GM12878 (cell line): Measurements from ENCODE around the gene DNMBP. TPM values are rescaled to one million over a fixed set of nuclear protein-coding genes. Genes with fewer than 3 reads are reported as not detected.

Source experiments
- ATAC-seq: fragments of 200-7000 bp; cut with Tn5 transposase; 3 replicates; pipeline ENCODE4 v1.9.1; 2020; ENCODE audit warnings: mild to moderate bottlenecking, moderate library complexity
- BruUV-seq: library from RNA; stranded (reverse); fragments of 400-500 nt; replicated peaks from 2 replicates; lab custom pipeline; 2021; lab: Mats Ljungman, UMichigan
- CTCF ChIA-PET: fragments of 300-600 bp; sonication (Branson Sonifier 250); formaldehyde crosslinking; extraction: SDS; loops from one replicate; lab custom pipeline; 2021; ENCODE audit warnings: inconsistent platforms; lab: Yijun Ruan, JAX
- POLR2A ChIA-PET: fragments of 350-600 bp; formaldehyde crosslinking; extraction: SDS; loops from one replicate; lab custom pipeline; 2021; ENCODE audit warnings: inconsistent platforms; lab: Charles Lee
- RAD21 ChIA-PET: fragments of 300-600 bp; sonication (Branson Sonifier 250); formaldehyde crosslinking; loops from one replicate; lab custom pipeline; 2023; ENCODE audit warnings: antibody characterized with exemption; ENCODE audit not compliant: unreplicated experiment; lab: Charles Lee
- SMC1A ChIA-PET: fragments of 300-600 bp; sonication (Branson Sonifier 250); formaldehyde crosslinking; loops from one replicate; lab custom pipeline; 2023; ENCODE audit not compliant: unreplicated experiment, uncharacterized antibody; lab: Charles Lee
- DNase-seq: peaks from one replicate; pipeline ENCODE4 v3.0.0-alpha.2; 2011; ENCODE audit warnings: low read depth, low spot score
- FAIRE-seq: peaks from 3 replicates; lab custom pipeline; 2011; peaks lifted over from hg19 to GRCh38; lab: Jason Lieb, UNC
- H2AFZ ChIP-seq: 2 replicates; pipeline ENCODE4 v1.6.0; 2011; ENCODE audit warnings: low read depth, low read length, control low read depth; ENCODE audit not compliant: control insufficient read depth
- H3K27ac ChIP-seq: 2 replicates; pipeline ENCODE4 v1.5.1; 2011; ENCODE audit warnings: control low read depth; ENCODE audit not compliant: control insufficient read depth, insufficient read depth
- H3K27me3 ChIP-seq, 2 experiments: replicated peaks in 1 of 2; 2 replicates each; pipeline versions ENCODE4 v1.6.0 to v1.6.1; 2011; ENCODE audit warnings: low read length in 1 of 2; ENCODE audit not compliant: control insufficient read depth in 2 of 2, insufficient read depth in 2 of 2
- H3K36me3 ChIP-seq, 2 experiments: 2 replicates each; pipeline ENCODE4 v1.5.1; 2011; ENCODE audit warnings: low read length in 1 of 2; ENCODE audit not compliant: control insufficient read depth in 2 of 2, insufficient read depth in 2 of 2
- H3K4me1 ChIP-seq: 2 replicates; pipeline ENCODE4 v1.6.1; 2011; ENCODE audit warnings: mild to moderate bottlenecking, low read length, moderate library complexity, mixed read lengths; ENCODE audit not compliant: control insufficient read depth, insufficient read depth
- H3K4me2 ChIP-seq: 2 replicates; pipeline ENCODE4 v1.6.0; 2011; ENCODE audit warnings: control low read depth; ENCODE audit not compliant: control insufficient read depth, insufficient read depth
- H3K4me3 ChIP-seq: fragments of 200-600 bp; sonication (generic); 2 replicates; pipeline ENCODE4 v1.5.1; 2016
- H3K79me2 ChIP-seq: 2 replicates; pipeline ENCODE4 v1.6.0; 2011; ENCODE audit warnings: low read length; ENCODE audit not compliant: control insufficient read depth, insufficient read depth
- H3K9ac ChIP-seq: 2 replicates; pipeline ENCODE4 v1.8.0; 2011; ENCODE audit warnings: low read length, control low read depth, mixed read lengths; ENCODE audit not compliant: control insufficient read depth, insufficient read depth
- H3K9me3 ChIP-seq: replicated peaks from 3 replicates; pipeline ENCODE4 v1.5.1; 2011; ENCODE audit warnings: mild to moderate bottlenecking, low read length; ENCODE audit not compliant: control insufficient read depth, insufficient read depth
- H4K20me1 ChIP-seq: 2 replicates; pipeline ENCODE4 v1.6.0; 2011; ENCODE audit not compliant: control insufficient read depth, insufficient read depth
- ESRRA ChIP-seq: IDR thresholded peaks from 2 replicates; pipeline ENCODE4 v1.6.1; 2012; ENCODE audit warnings: mild to moderate bottlenecking, low read length, improper control_type of control experiment
- RFX5 ChIP-seq: IDR thresholded peaks from 2 replicates; pipeline ENCODE4 v1.6.1; 2011; ENCODE audit warnings: low read depth, low read length, improper control_type of control experiment
- SMAD5 ChIP-seq: IDR thresholded peaks from 2 replicates; pipeline ENCODE4 v1.6.1; 2016; ENCODE audit warnings: antibody characterized with exemption, low read depth
- TCF7 ChIP-seq: IDR thresholded peaks from 2 replicates; pipeline ENCODE4 v1.6.1; 2014; ENCODE audit warnings: antibody characterized with exemption, borderline replicate concordance
- WGBS: methylation state at CpG from one replicate; pipeline ENCODE4 v1.1.6; 2016; ENCODE audit warnings: low lambda C conversion rate; ENCODE audit not compliant: insufficient replicate concordance, insufficient coverage; ENCODE audit errors: missing lambda C conversion rate; 5-methylcytosine and 5-hydroxymethylcytosine counted together
- in situ Hi-C: fragments of 300-500 bp; cut with MboI; formaldehyde crosslinking; loops from 9 replicates; pipeline ENCODE4 v1.14.3; 2018; ENCODE audit warnings: mixed read lengths
- intact Hi-C: fragments of 100-400 bp; cut with micrococcal nuclease; formaldehyde crosslinking; loops from one replicate; pipeline ENCODE4 v1.14.2; 2022; ENCODE audit not compliant: unreplicated experiment
- polyA plus RNA-seq, 11 experiments: library from polyadenylated mRNA; depleted of rRNA in 4 of 11; unstranded in 6 of 11; stranded (reverse) in 5 of 11; fragments of >200 nt; fragmentation: Nextera tagmentation in 4 of 11; fragmentation: Illumina TruSeq in 1 of 11; extraction: Ambion mirVana in 4 of 11; extraction: Trizol in 1 of 11; gene quantifications; 1 replicate in 1 of 11; 2 replicates in 10 of 11; pipeline versions ENCODE4 v1.2.1 to v1.2.3, GENCODE V29; 2011 to 2016; ENCODE audit warnings: inconsistent platforms in 2 of 11, missing spikeins in 2 of 11, low read depth in 1 of 11
- total RNA-seq, 4 experiments: library from RNA; depleted of rRNA in 3 of 4; stranded (reverse); fragments of >200 nt in 3 of 4; fragmentation: Illumina TruSeq in 1 of 4; extraction: Trizol in 1 of 4; gene quantifications; 2 replicates each; pipeline versions ENCODE4 v1.2.1 to v1.2.3, GENCODE V29; 2013 to 2021
- TF ChIP-seq, protein P1 (sequence below): fragments of 450-650 bp; IDR thresholded peaks from 2 replicates; pipeline ENCODE4 v1.6.1; 2017; ENCODE audit warnings: mild to moderate bottlenecking, moderate library complexity

The DNMBP gene
- total and polyA plus RNA-seq, 10 of the 15 experiments (the other 5 are each of a cell fraction or from before 2014, with no cell fraction given) = 7.1 to 45.0 (median 22.0) TPM

DNA sequence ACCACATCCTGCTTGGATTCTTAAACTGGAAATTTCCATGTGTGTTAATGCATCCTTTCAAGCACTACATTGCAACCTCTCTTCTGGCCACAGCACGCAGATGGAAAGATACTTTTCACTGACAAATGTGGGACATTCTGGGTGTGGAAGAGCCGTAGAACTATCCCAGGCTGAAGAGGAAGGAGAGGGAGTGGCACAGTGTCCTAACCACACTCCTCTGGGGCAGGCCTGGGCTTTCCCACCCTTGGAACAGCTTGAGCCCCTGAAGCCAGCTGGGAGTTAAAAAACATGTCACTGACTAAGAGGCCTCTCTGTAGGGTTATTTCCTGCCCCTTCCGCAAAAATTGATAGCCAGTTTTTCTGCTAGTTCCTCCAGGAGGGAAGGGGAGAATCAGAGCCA, 34.0 kb upstream of the DNMBP start (continued):
- TF ChIP-seq RFX5 = no peak
- TF ChIP-seq TCF7 = no peak

DNA sequence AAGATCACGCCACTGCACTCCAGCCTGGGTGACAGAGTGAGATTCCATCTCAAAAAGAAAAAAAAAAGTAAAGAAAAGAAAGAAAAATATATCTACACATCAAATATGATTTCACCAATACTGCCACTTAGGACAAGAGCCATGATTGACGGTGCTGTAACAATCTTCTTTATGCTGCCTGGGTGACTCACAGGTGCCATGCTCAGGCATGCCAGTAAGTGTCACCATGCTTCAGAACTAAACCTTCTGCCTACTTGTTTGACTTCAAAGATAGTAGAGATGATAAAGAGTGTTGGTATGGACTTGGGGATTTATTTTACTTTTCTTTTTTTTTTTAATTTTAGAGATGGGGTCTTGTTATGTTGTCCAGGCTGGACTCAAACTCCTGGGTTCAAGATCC, 33.6 kb upstream of the DNMBP start:
- ChIA-PET POLR2A (interaction anchor here (0.8 kb wide), 1 partner anchor 29 kb away, joined by 3 read pairs; no protein-coding TSS in a partner anchor), CTCF (interaction anchor here (0.6 to 13.4 kb wide), 3 partner anchors 64 to 193 kb away, joined by 3 to 340 read pairs (median 4); no protein-coding TSS in a partner anchor), RAD21 (interaction anchor here (0.5 to 4.5 kb wide), 4 partner anchors 71 to 486 kb away, joined by 3 to 152 read pairs (median 3); no protein-coding TSS in a partner anchor), SMC1A (interaction anchor here (3.1 to 10.7 kb wide), 3 partner anchors 36 to 196 kb away, joined by 37 to 173 read pairs (median 52); no protein-coding TSS in a partner anchor)
- WGBS = 100% methylated on average over 2 of the region's 2 CpGs
- no peaks in the 10 kb centered on the region for H3K36me3 ChIP-seq
- intact Hi-C loops = no loop called here
- in situ Hi-C loops = no loop called here
- no peak overlapping the region for H2AFZ ChIP-seq
- H3K79me2 ChIP-seq = no peaks in the 10 kb centered on the region; the same call in 1 of the 2 replicates
- ATAC-seq (peak; percentile 18; the same call in 1 of the 3 replicates), FAIRE-seq (no peak), DNase-seq (no peak)
- no TSS peak for BruUV-seq
- no peaks in the 10 kb centered on the region for H3K9me3 ChIP-seq
- no peak overlapping the region for H3K4me3 ChIP-seq
- H3K27me3 ChIP-seq = no peaks in the 10 kb centered on the region
- H3K9ac ChIP-seq = no peak overlapping the region
- no peak for TF ChIP-seq ESRRA
- TF ChIP-seq, protein P1, sequence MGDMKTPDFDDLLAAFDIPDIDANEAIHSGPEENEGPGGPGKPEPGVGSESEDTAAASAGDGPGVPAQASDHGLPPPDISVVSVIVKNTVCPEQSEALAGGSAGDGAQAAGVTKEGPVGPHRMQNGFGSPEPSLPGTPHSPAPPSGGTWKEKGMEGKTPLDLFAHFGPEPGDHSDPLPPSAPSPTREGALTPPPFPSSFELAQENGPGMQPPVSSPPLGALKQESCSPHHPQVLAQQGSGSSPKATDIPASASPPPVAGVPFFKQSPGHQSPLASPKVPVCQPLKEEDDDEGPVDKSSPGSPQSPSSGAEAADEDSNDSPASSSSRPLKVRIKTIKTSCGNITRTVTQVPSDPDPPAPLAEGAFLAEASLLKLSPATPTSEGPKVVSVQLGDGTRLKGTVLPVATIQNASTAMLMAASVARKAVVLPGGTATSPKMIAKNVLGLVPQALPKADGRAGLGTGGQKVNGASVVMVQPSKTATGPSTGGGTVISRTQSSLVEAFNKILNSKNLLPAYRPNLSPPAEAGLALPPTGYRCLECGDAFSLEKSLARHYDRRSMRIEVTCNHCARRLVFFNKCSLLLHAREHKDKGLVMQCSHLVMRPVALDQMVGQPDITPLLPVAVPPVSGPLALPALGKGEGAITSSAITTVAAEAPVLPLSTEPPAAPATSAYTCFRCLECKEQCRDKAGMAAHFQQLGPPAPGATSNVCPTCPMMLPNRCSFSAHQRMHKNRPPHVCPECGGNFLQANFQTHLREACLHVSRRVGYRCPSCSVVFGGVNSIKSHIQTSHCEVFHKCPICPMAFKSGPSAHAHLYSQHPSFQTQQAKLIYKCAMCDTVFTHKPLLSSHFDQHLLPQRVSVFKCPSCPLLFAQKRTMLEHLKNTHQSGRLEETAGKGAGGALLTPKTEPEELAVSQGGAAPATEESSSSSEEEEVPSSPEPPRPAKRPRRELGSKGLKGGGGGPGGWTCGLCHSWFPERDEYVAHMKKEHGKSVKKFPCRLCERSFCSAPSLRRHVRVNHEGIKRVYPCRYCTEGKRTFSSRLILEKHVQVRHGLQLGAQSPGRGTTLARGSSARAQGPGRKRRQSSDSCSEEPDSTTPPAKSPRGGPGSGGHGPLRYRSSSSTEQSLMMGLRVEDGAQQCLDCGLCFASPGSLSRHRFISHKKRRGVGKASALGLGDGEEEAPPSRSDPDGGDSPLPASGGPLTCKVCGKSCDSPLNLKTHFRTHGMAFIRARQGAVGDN = no peak
- no peak for TF ChIP-seq SMAD5
- no peak overlapping the region for H3K4me2 ChIP-seq
- H3K4me1 ChIP-seq = peaks cover 35% of the 10 kb centered on the region
- no peak overlapping the region for H3K27ac ChIP-seq
- H4K20me1 ChIP-seq = no peaks in the 10 kb centered on the region
